WERI-Rb-1 (cell line): Measurements from ENCODE around the gene SPACDR.

ENCODE experiments used
- DNase-seq: peaks from one replicate; pipeline ENCODE4 v3.0.0-alpha.2; 2020
- H3K27ac ChIP-seq: fragments of 250-450 bp; sonication (Bioruptor Pico); 2 replicates; pipeline ENCODE4 v1.5.1; 2020; ENCODE audit warnings: mild to moderate bottlenecking, moderate library complexity
- H3K27me3 ChIP-seq: fragments of 250-450 bp; sonication (Bioruptor Pico); 2 replicates; pipeline ENCODE4 v1.5.1; 2021; ENCODE audit warnings: mild to moderate bottlenecking, low read depth, moderate library complexity; ENCODE audit not compliant: insufficient read depth, severe bottlenecking
- H3K36me3 ChIP-seq: fragments of 250-450 bp; sonication (Bioruptor Pico); 2 replicates; pipeline ENCODE4 v1.5.1; 2020; ENCODE audit warnings: mild to moderate bottlenecking, moderate library complexity
- H3K4me3 ChIP-seq: 2 replicates; pipeline ENCODE4 v1.5.1; 2011; ENCODE audit warnings: low read depth, mild to moderate bottlenecking, control low read depth, low read length
- H3K9me3 ChIP-seq: fragments of 250-450 bp; sonication (Bioruptor Pico); 2 replicates; pipeline ENCODE4 v1.5.1; 2021; ENCODE audit warnings: mild to moderate bottlenecking, moderate library complexity; ENCODE audit not compliant: severe bottlenecking
- TF ChIP-seq, protein P1 (sequence below): IDR thresholded peaks from 2 replicates; pipeline ENCODE4 v1.5.1; 2011; ENCODE audit warnings: low read depth, mild to moderate bottlenecking, control low read depth, inconsistent platforms, low read length

SPACDR gene

DNA sequence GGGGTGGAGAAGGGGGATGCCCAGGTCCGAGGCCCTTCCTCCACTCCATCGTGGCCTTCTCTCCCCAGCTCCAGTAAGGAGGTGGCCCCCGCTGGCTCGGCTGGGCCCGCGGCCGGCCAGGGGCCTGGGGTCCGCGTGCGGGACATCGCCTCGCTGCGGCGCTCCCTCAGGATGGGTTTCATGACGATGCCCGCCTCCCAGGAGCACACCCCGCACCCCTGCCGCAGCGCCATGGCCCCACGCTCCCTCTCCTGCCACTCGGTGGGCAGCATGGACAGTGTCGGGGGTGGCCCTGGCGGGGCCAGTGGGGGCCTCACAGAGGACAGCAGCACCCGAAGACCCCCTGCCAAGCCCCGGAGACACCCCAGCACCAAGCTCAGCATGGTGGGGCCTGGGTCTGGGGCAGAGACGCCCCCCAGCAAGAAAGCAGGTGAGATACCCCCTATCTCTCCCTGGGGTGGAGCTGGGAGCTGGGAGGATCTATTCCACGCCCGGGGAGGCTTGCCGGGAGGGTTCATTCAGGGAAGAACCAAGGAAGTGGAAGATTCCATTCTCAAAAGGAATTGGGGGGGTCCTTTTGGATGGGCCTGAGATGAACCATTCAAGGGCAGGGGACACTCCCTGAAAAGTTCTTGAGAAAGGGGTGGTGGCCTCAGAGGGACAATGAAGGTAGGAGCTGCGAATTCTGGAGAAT lies 22.8 kb upstream of the SPACDR start:
- H3K4me3 ChIP-seq: no peak overlapping the region
- TF ChIP-seq, protein P1, sequence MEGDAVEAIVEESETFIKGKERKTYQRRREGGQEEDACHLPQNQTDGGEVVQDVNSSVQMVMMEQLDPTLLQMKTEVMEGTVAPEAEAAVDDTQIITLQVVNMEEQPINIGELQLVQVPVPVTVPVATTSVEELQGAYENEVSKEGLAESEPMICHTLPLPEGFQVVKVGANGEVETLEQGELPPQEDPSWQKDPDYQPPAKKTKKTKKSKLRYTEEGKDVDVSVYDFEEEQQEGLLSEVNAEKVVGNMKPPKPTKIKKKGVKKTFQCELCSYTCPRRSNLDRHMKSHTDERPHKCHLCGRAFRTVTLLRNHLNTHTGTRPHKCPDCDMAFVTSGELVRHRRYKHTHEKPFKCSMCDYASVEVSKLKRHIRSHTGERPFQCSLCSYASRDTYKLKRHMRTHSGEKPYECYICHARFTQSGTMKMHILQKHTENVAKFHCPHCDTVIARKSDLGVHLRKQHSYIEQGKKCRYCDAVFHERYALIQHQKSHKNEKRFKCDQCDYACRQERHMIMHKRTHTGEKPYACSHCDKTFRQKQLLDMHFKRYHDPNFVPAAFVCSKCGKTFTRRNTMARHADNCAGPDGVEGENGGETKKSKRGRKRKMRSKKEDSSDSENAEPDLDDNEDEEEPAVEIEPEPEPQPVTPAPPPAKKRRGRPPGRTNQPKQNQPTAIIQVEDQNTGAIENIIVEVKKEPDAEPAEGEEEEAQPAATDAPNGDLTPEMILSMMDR: no peak
- no peaks in the 10 kb centered on the region for H3K36me3 ChIP-seq
- no peaks in the 10 kb centered on the region for H3K27me3 ChIP-seq
- no peaks in the 10 kb centered on the region for H3K9me3 ChIP-seq
- no peak overlapping the region for H3K27ac ChIP-seq
- no peak for DNase-seq

DNA sequence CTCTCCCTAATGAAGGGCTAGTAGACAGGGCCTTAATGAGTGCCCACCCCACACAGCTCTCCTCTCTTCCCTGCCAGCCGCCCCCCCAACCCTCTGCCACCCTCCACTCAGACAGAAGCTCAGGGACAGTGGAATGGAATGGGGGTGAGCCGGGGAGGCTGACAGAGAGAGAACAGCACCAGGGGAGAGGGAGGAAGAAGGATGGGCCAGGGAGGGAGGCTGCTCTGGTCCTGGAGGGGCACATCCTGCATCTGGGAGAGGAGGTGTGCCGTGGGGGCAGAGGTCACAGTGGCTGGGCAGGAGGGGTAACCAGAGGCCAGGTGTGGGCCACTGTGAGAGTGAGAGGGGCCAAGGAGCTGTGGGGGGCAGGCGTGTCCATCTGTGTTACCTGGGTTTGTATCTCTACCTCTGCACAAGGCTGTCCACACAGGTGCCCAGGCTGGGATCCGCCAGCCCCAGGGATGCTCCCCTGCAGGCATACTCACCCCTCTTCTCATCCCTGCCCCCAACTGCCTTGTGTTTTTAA lies 22.1 kb upstream of the SPACDR start:
- TF ChIP-seq, protein P1: no peak
- DNase-seq: no peak
- Histone ChIP-seq H3K27ac (no peak overlapping the region), H3K27me3 (no peaks in the 10 kb centered on the region), H3K4me3 (no peak overlapping the region), H3K9me3 (no peaks in the 10 kb centered on the region), H3K36me3 (no peaks in the 10 kb centered on the region)

DNA sequence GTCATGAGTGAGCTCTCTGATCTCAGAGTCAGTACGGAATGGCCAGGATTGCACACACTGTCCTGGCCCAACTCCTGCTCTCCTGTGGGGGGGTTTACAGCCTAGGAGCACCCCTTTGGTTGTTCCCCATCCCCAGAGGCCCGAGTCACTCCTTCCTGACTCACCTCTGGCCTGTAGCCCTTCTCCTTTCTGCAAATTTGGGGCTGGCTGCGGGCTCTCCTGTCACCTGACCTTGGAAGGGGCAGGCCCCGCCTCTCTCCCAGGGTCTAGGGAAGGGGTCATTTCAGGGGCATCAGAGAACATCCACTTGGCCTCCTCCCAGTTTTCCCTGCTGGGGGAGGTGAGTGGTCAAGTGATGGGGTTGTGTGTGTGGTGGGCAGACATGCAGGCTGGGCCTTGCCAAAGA lies 21.4 kb upstream of the SPACDR start:
- DNase-seq: no peak
- H3K27ac ChIP-seq: no peak overlapping the region
- H3K27me3 ChIP-seq: no peaks in the 10 kb centered on the region

DNA sequence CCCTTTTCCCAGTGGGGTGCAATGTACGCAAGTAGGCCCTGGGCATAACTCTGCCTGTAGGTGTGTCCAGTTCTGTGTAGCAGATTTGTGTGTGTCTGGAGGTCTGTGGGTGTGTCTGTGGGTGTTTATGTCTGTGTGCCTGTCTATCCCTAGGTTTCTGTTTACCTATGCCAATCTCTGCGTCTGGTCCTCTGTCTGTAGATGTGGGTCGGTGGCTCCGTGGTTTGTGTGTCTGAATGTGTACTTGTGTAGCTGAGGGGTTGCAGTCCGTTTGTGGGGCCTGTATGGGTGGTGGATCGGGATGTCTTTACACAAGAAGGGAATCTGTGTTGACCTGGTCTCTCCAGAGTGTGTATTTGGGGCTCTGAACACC lies 20.6 kb upstream of the SPACDR start:
- H3K4me3 ChIP-seq: no peak overlapping the region
- H3K9me3 ChIP-seq: no peaks in the 10 kb centered on the region
- H3K36me3 ChIP-seq: no peaks in the 10 kb centered on the region
- H3K27ac ChIP-seq: no peak overlapping the region
- TF ChIP-seq, protein P1: no peak
- DNase-seq: no peak
- no peaks in the 10 kb centered on the region for H3K27me3 ChIP-seq

More for the DNA sequence above, 21.4 kb upstream of the SPACDR start:
- TF ChIP-seq, protein P1: no peak
- no peaks in the 10 kb centered on the region for H3K36me3 ChIP-seq
- no peaks in the 10 kb centered on the region for H3K9me3 ChIP-seq
- H3K4me3 ChIP-seq: no peak overlapping the region

DNA sequence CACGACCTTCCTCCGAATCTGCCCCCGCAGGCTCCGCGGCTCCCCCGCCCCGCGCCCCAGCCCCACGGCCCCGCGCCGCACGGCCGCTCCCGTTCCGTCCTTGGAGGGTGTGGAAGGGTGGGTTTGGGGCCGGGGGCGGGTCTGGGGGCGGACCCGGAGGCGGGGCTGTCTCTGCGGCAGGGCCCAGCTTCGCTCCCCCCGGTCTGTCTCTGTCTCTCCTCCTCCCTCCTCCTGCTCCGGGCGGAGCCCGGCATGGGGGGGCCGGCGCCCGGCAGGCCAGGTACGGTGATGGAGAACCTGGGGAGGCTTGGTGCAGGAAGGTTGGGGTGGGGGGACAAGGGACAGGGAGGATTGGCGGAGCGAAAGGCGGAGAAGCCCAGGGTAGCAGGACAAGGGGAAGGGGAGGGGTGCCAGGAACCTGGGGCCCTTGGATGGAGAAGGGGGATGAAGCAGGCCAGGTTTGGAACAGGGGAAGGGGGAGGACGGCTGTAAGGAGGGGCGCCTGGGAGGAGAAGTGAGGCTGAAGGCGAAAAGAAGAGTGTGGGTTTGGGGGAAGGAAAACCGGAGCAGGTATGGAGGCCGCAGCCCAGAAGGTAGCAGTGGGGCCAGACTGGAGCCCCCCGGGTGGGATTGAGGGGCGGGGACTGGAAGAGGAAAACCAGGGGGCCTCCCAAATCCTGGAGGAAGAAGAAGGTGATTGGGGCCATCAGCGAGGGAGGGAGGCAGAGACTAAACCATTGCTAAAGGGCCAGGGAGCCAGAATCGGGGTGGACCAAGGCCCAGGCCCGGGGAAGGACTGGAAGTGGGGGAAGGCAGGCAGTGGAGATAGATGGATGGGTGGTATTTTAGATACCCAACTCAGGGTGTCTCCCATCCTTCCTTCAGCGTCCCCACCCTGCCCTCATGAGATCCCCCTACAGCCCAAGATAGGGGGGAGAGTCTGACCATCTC lies 19.9 kb upstream of the SPACDR start, which contains the start of gene NYAP1:
Gene NYAP1 (plus strand): TSS at position 206 of the 951 bp plus-strand sequence. CDS start 1,385 bp downstream, outside the sequence.
- no peaks in the 10 kb centered on the region for H3K27me3 ChIP-seq

More for the DNA sequence above, 19.9 kb upstream of the SPACDR start, which contains the start of gene NYAP1:
- Histone ChIP-seq H3K27ac (no peak within 1 kb of the TSS), H3K9me3 (no peaks in the 10 kb centered on the region), H3K36me3 (no peaks in the 10 kb centered on the region), H3K4me3 (peak within 1 kb of the TSS; percentile 62)
- TF ChIP-seq, protein P1: no peak
- DNase-seq: peak; percentile 74
